Endothelial cell of umbilical vein (primary cell): Measurements from ENCODE around the gene TFF3.
A peak's percentile ranks its signal among the peaks of the same experiment; 100 is the strongest.

Source experiments
- EZH2 ChIP-seq: IDR thresholded peaks from 2 replicates; pipeline ENCODE4 v1.6.1; 2012; ENCODE audit warnings: borderline replicate concordance, low read depth, mild to moderate bottlenecking, moderate library complexity, low read length, inconsistent platforms; ENCODE audit not compliant: severe bottlenecking
- FOS ChIP-seq: IDR thresholded peaks from 2 replicates; pipeline ENCODE4 v1.6.1; 2011; ENCODE audit warnings: mild to moderate bottlenecking, low read length, moderate library complexity, borderline replicate concordance; ENCODE audit not compliant: insufficient read depth
- TF ChIP-seq, protein P1 (sequence below), 2 donors: IDR thresholded peaks; 1 replicate in 1 of 2; 2 replicates in 1 of 2; pipeline ENCODE4 v1.5.1; 2011; ENCODE audit warnings: low read length in 2 of 2, mild to moderate bottlenecking in 2 of 2, moderate library complexity in 2 of 2, control low read depth in 1 of 2, inconsistent platforms in 1 of 2, low read depth in 1 of 2; ENCODE audit not compliant: insufficient read depth in 1 of 2; ENCODE audit errors: extremely low read depth in 1 of 2

DNA sequence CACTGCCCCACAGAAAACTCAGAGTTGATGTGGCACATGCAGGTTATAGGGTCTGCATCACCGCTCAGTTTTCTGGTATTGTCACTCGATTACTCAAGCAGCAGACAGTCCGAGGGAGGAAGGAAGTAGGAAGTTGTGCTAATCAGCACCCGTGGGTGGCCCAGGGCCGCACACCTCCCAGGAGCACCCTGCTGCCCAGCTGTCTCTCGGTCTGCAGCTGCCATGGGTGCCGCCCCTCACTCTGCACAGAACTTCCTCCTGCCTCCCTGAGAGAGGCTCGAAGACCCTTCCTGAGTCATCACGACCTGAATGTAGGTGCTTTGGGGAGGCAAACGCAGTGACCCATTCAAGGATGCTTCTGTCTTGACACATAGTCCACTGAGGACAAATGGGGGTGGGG, 4.2 kb upstream of the TFF3 start:
- TF ChIP-seq, protein P1, sequence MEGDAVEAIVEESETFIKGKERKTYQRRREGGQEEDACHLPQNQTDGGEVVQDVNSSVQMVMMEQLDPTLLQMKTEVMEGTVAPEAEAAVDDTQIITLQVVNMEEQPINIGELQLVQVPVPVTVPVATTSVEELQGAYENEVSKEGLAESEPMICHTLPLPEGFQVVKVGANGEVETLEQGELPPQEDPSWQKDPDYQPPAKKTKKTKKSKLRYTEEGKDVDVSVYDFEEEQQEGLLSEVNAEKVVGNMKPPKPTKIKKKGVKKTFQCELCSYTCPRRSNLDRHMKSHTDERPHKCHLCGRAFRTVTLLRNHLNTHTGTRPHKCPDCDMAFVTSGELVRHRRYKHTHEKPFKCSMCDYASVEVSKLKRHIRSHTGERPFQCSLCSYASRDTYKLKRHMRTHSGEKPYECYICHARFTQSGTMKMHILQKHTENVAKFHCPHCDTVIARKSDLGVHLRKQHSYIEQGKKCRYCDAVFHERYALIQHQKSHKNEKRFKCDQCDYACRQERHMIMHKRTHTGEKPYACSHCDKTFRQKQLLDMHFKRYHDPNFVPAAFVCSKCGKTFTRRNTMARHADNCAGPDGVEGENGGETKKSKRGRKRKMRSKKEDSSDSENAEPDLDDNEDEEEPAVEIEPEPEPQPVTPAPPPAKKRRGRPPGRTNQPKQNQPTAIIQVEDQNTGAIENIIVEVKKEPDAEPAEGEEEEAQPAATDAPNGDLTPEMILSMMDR (IDR thresholded peaks at IDR 0.05; ENCODE audit: extremely low read depth in 1 of 2, insufficient read depth in 1 of 2, low read depth in 1 of 2, low read length in 2 of 2): no peak
- TF ChIP-seq EZH2 (no peak), FOS (peak; percentile 9)
